GM19438 (cell line): ENCODE results near the gene TBC1D3D.
"Not testable (repeated sequence)": the region's sequence is repeated elsewhere in the genome, so short reads cannot be mapped to it uniquely, and the experiment has no call there.

Source experiments
- ATAC-seq: cut with Tn5 transposase; IDR thresholded peaks from one replicate; pipeline ENCODE4 v1.9.1; 2021; ENCODE audit warnings: low read depth; ENCODE audit not compliant: unreplicated experiment

The TBC1D3D gene

GRCh38 chr17:38003676-38004075 is at the start of gene TBC1D3D:
Gene TBC1D3D (plus strand): TSS chr17:38003976. CDS start chr17:38005561, 1,585 bp downstream.
- not testable (repeated sequence) for ATAC-seq

GRCh38 chr17:37988960-37989359 is 14.8 kb upstream of the TBC1D3D start, which contains the start of gene TBC1D3L:
Gene TBC1D3L (minus strand): TSS chr17:37989060. CDS start chr17:37987520, 1,540 bp downstream.
- ATAC-seq: not testable (repeated sequence)
